NCI-H524 (cell line): ENCODE data around the gene PTGIS.
A peak's percentile ranks its signal among the peaks of the same experiment; 100 is the strongest.

Source experiments
- DNase-seq, 2 experiments: peaks; one replicate each; lab custom pipeline; 2025; lab: John Stamatoyannopoulos, UW

The PTGIS gene

GRCh38 chr20:49496553-49497397 is 71.2 kb downstream of the PTGIS start:
- DNase-seq, result peak in 1 of 2 experiments; percentile 14

- no peak for DNase-seq
These were observed 71.9 kb downstream of the PTGIS start for GRCh38 chr20:49496043-49496442.

- DNase-seq, result no peak
These were observed 77.2 kb downstream of the PTGIS start for GRCh38 chr20:49490689-49491088.

GRCh38 chr20:49489688-49490087 is 78.2 kb downstream of the PTGIS start:
- no peak for DNase-seq

- no peak for DNase-seq
These were observed 81.9 kb downstream of the PTGIS start for GRCh38 chr20:49486064-49486463.

GRCh38 chr20:49485563-49485962 is 82.4 kb downstream of the PTGIS start:
- DNase-seq, result no peak

- DNase-seq, result peak; percentile 69 to 80
These were observed 83.5 kb downstream of the PTGIS start for GRCh38 chr20:49484180-49485140.

- peak in 1 of 2 experiments; percentile 28 for DNase-seq
These were observed 84.2 kb downstream of the PTGIS start for GRCh38 chr20:49483696-49484123.

GRCh38 chr20:49483018-49483695 is 84.8 kb downstream of the PTGIS start:
- DNase-seq, result no peak

- no peak for DNase-seq
These were observed 85.3 kb downstream of the PTGIS start, which contains the start of gene KCNB1 for GRCh38 chr20:49482621-49483017. Gene KCNB1 (minus strand): TSS chr20:49482668. CDS start chr20:49482480, 188 bp downstream.

GRCh38 chr20:49482173-49482572 is 85.8 kb downstream of the PTGIS start:
- no peak for DNase-seq

- DNase-seq, result no peak
These were observed 86.8 kb downstream of the PTGIS start for GRCh38 chr20:49481116-49481515.

GRCh38 chr20:49480236-49480635 is 87.7 kb downstream of the PTGIS start:
- peak; percentile 74 to 80 for DNase-seq

- peak; percentile 74 to 84 for DNase-seq
These were observed 88.2 kb downstream of the PTGIS start for GRCh38 chr20:49479785-49480184.

- DNase-seq, result no peak
These were observed 88.9 kb downstream of the PTGIS start for GRCh38 chr20:49478754-49479689.

GRCh38 chr20:49478266-49478665 is 89.7 kb downstream of the PTGIS start:
- no peak for DNase-seq

- DNase-seq, result no peak
These were observed 90.7 kb downstream of the PTGIS start for GRCh38 chr20:49477200-49477599.

- no peak for DNase-seq
These were observed 92.0 kb downstream of the PTGIS start for GRCh38 chr20:49476016-49476355.

- DNase-seq, result no peak
These were observed 92.5 kb downstream of the PTGIS start for GRCh38 chr20:49475292-49476015.

GRCh38 chr20:49471397-49471796 is 96.5 kb downstream of the PTGIS start:
- peak; percentile 42 to 66 for DNase-seq
